Activated CD4-positive, alpha-beta memory T cell treated with anti-CD3 and anti-CD28 coated beads for 36 hours (primary cell): ENCODE data around the gene SAPCD2. TPM values are rescaled to one million over a fixed set of nuclear protein-coding genes. Genes with fewer than 3 reads are reported as not detected.
A peak's percentile ranks its signal among the peaks of the same experiment; 100 is the strongest.
"Not testable (repeated sequence)": the region's sequence is repeated elsewhere in the genome, so short reads cannot be mapped to it uniquely, and the experiment has no call there.

Source experiments
- CTCF ChIA-PET: fragments of 350-600 bp; sonication (Branson Sonifier 250); formaldehyde crosslinking; loops from one replicate; lab custom pipeline; 2021; ENCODE audit warnings: antibody characterized with exemption, inconsistent platforms; lab: Charles Lee
- POLR2A ChIA-PET: fragments of 350-600 bp; sonication (Branson Sonifier 250); formaldehyde crosslinking; loops from one replicate; lab custom pipeline; 2021; ENCODE audit warnings: antibody characterized with exemption; lab: Charles Lee
- DNase-seq: peaks from one replicate; pipeline ENCODE4 v3.0.0-alpha.2; 2020
- H3K27ac Mint-ChIP-seq: one replicate; pipeline ENCODE4 v1.8.0; 2021; ENCODE audit warnings: mixed read lengths
- H3K27me3 Mint-ChIP-seq: one replicate; pipeline ENCODE4 v1.8.0; 2021; ENCODE audit warnings: mixed read lengths
- H3K36me3 Mint-ChIP-seq: one replicate; pipeline ENCODE4 v1.8.0; 2021; ENCODE audit warnings: mixed read lengths
- H3K4me1 Mint-ChIP-seq: one replicate; pipeline ENCODE4 v1.8.0; 2021; ENCODE audit warnings: low read depth, mixed read lengths
- H3K4me3 Mint-ChIP-seq: one replicate; pipeline ENCODE4 v1.8.0; 2021; ENCODE audit warnings: mild to moderate bottlenecking, mixed read lengths
- H3K9me3 Mint-ChIP-seq: one replicate; pipeline ENCODE4 v1.8.0; 2021; ENCODE audit warnings: mixed read lengths
- intact Hi-C: fragments of 100-400 bp; cut with micrococcal nuclease; formaldehyde crosslinking; loops from one replicate; pipeline ENCODE4 v1.15.1; 2023
- total RNA-seq, 2 experiments: library from RNA; stranded (reverse); gene quantifications; one replicate each; pipeline ENCODE4 v1.2.3, GENCODE V29; 2021

The SAPCD2 gene
- total RNA-seq, 2 experiments from 2014 or later, result 6.4 to 6.6 TPM

GRCh38 chr9:137040568-137040967, 29.8 kb downstream of the SAPCD2 start:
- CTCF ChIA-PET, result no interaction called here
- Mint-ChIP-seq H3K36me3 (peaks cover 6% of the 10 kb centered on the region), H3K4me3 (no peak overlapping the region), H3K4me1 (peaks cover 6% of the 10 kb centered on the region), H3K27ac (no peak overlapping the region), H3K27me3 (peaks cover 10% of the 10 kb centered on the region), H3K9me3 (no peaks in the 10 kb centered on the region)
- DNase-seq, result no peak
- POLR2A ChIA-PET, result no interaction called here
- intact Hi-C loops, result no loop called here

GRCh38 chr9:137039611-137040366, 30.6 kb downstream of the SAPCD2 start:
- intact Hi-C loops, result loop anchor here (10.0 kb wide), 1 partner anchor 95 kb away; the partner anchor contains the start of genes C8G and FBXW5
- no peak for DNase-seq
- Mint-ChIP-seq H3K4me3 (no peak overlapping the region), H3K27me3 (peaks cover 5% of the 10 kb centered on the region), H3K4me1 (peaks cover 8% of the 10 kb centered on the region), H3K27ac (no peak overlapping the region), H3K36me3 (peaks cover 6% of the 10 kb centered on the region), H3K9me3 (no peaks in the 10 kb centered on the region)
- POLR2A ChIA-PET, result no interaction called here
- CTCF ChIA-PET, result interaction anchor here (1.0 to 5.8 kb wide), 2 partner anchors 13 to 27 kb away, joined by 4 to 56 read pairs; partner anchors contain the start of gene ABCA2

GRCh38 chr9:137038916-137039315, 31.4 kb downstream of the SAPCD2 start:
- Mint-ChIP-seq H3K4me1 (peaks cover 12% of the 10 kb centered on the region), H3K4me3 (no peak overlapping the region), H3K9me3 (no peaks in the 10 kb centered on the region), H3K36me3 (peaks cover 6% of the 10 kb centered on the region), H3K27me3 (peaks cover 2% of the 10 kb centered on the region), H3K27ac (no peak overlapping the region)
- POLR2A ChIA-PET, result no interaction called here
- CTCF ChIA-PET, result interaction anchor here (1.0 to 5.8 kb wide), 2 partner anchors 12 to 28 kb away, joined by 4 to 56 read pairs; partner anchors contain the start of gene ABCA2
- intact Hi-C loops, result loop anchor here (10.0 kb wide), 1 partner anchor 94 kb away; the partner anchor contains the start of genes C8G and FBXW5
- DNase-seq, result no peak

- intact Hi-C loops, result loop anchor here (10.0 kb wide), 1 partner anchor 93 kb away; the partner anchor contains the start of genes C8G and FBXW5
- H3K27me3 Mint-ChIP-seq, result no peaks in the 10 kb centered on the region
- DNase-seq, result no peak
- no peaks in the 10 kb centered on the region for H3K9me3 Mint-ChIP-seq
- H3K4me3 Mint-ChIP-seq, result no peak overlapping the region
- POLR2A ChIA-PET, result no interaction called here
- CTCF ChIA-PET, result interaction anchor here (0.9 to 5.8 kb wide), 5 partner anchors 10 to 90 kb away, joined by 3 to 56 read pairs (median 25); partner anchors contain the start of gene ABCA2
- peaks cover 6% of the 10 kb centered on the region for H3K36me3 Mint-ChIP-seq
- no peak overlapping the region for H3K27ac Mint-ChIP-seq
- H3K4me1 Mint-ChIP-seq, result peaks cover 22% of the 10 kb centered on the region
Observed at GRCh38 chr9:137037483-137037882, 32.9 kb downstream of the SAPCD2 start.

GRCh38 chr9:137037035-137037434, 33.3 kb downstream of the SAPCD2 start:
- POLR2A ChIA-PET, result no interaction called here
- peaks cover 26% of the 10 kb centered on the region for H3K4me1 Mint-ChIP-seq

GRCh38 chr9:137035937-137036336, 34.4 kb downstream of the SAPCD2 start:
- no peaks in the 10 kb centered on the region for H3K27me3 Mint-ChIP-seq
- no peak for DNase-seq
- H3K36me3 Mint-ChIP-seq, result peaks cover 6% of the 10 kb centered on the region
- no peaks in the 10 kb centered on the region for H3K9me3 Mint-ChIP-seq
- ChIA-PET CTCF (interaction anchor here (0.6 to 5.8 kb wide), 44 partner anchors 8 to 276 kb away, joined by 3 to 56 read pairs (median 8); partner anchors contain the start of genes ABCA2, AJM1, CLIC3 and MAN1B1), POLR2A (interaction anchor here (1.1 to 1.6 kb wide), 2 partner anchors 61 to 92 kb away, joined by 3 to 4 read pairs; partner anchors contain the start of gene FBXW5)
- no peak overlapping the region for H3K4me3 Mint-ChIP-seq
- no peak overlapping the region for H3K27ac Mint-ChIP-seq
- intact Hi-C loops, result loop anchor here (1.0 to 10.0 kb wide), 2 partner anchors 91 to 249 kb away; partner anchors contain the start of genes C8G and FBXW5
- H3K4me1 Mint-ChIP-seq, result peaks cover 33% of the 10 kb centered on the region

More at GRCh38 chr9:137037035-137037434, 33.3 kb downstream of the SAPCD2 start:
- no peaks in the 10 kb centered on the region for H3K9me3 Mint-ChIP-seq
- CTCF ChIA-PET, result interaction anchor here (1.0 to 5.8 kb wide), 6 partner anchors 10 to 89 kb away, joined by 4 to 56 read pairs (median 28); partner anchors contain the start of gene ABCA2
- intact Hi-C loops, result loop anchor here (10.0 kb wide), 1 partner anchor 92 kb away; the partner anchor contains the start of genes C8G and FBXW5
- no peak overlapping the region for H3K4me3 Mint-ChIP-seq
- DNase-seq, result no peak
- H3K27ac Mint-ChIP-seq, result no peak overlapping the region
- H3K36me3 Mint-ChIP-seq, result peaks cover 6% of the 10 kb centered on the region
- no peaks in the 10 kb centered on the region for H3K27me3 Mint-ChIP-seq

GRCh38 chr9:137035507-137035834, 34.9 kb downstream of the SAPCD2 start:
- H3K27me3 Mint-ChIP-seq, result no peaks in the 10 kb centered on the region
- intact Hi-C loops, result loop anchor here (1.0 to 10.0 kb wide), 2 partner anchors 91 to 248 kb away; partner anchors contain the start of genes C8G and FBXW5
- H3K4me1 Mint-ChIP-seq, result peaks cover 37% of the 10 kb centered on the region
- H3K36me3 Mint-ChIP-seq, result peaks cover 6% of the 10 kb centered on the region
- no peak for DNase-seq
- no peaks in the 10 kb centered on the region for H3K9me3 Mint-ChIP-seq
- H3K27ac Mint-ChIP-seq, result no peak overlapping the region
- CTCF ChIA-PET, result interaction anchor here (0.6 to 5.8 kb wide), 59 partner anchors 8 to 327 kb away, joined by 3 to 56 read pairs (median 5); partner anchors contain the start of genes ABCA2, AJM1, ANAPC2 and CLIC3
- POLR2A ChIA-PET, result interaction anchor here (0.9 to 1.6 kb wide), 6 partner anchors 9 to 228 kb away, joined by 3 to 12 read pairs (median 4); partner anchors contain the start of genes FBXW5 and PAXX
- no peak overlapping the region for H3K4me3 Mint-ChIP-seq

GRCh38 chr9:137034709-137035506, 35.4 kb downstream of the SAPCD2 start:
- Mint-ChIP-seq H3K4me1 (peaks cover 43% of the 10 kb centered on the region), H3K27me3 (no peaks in the 10 kb centered on the region), H3K9me3 (no peaks in the 10 kb centered on the region), H3K36me3 (peaks cover 6% of the 10 kb centered on the region), H3K4me3 (peak overlapping the region; percentile 61), H3K27ac (peak overlapping the region; percentile 89)
- peak; percentile 93 for DNase-seq
- ChIA-PET POLR2A (interaction anchor here (0.6 to 1.6 kb wide), 7 partner anchors 9 to 228 kb away, joined by 3 to 12 read pairs (median 4); partner anchors contain the start of genes FBXW5 and PAXX), CTCF (interaction anchor here (0.6 to 5.8 kb wide), 62 partner anchors 8 to 327 kb away, joined by 3 to 56 read pairs (median 5); partner anchors contain the start of genes ABCA2, AJM1, ANAPC2 and CLIC3)
- intact Hi-C loops, result loop anchor here (1.0 to 10.0 kb wide), 3 partner anchors 38 to 248 kb away; partner anchors contain the start of genes C8G, CLIC3 and FBXW5

- peak overlapping the region; percentile 61 for H3K4me3 Mint-ChIP-seq
- ChIA-PET POLR2A (interaction anchor here (0.6 to 1.6 kb wide), 6 partner anchors 34 to 227 kb away, joined by 3 to 12 read pairs (median 4); partner anchors contain the start of genes FBXW5 and PAXX), CTCF (interaction anchor here (0.6 to 5.8 kb wide), 46 partner anchors 7 to 326 kb away, joined by 3 to 56 read pairs (median 8); partner anchors contain the start of genes ABCA2, AJM1, ANAPC2 and CLIC3)
- no peaks in the 10 kb centered on the region for H3K9me3 Mint-ChIP-seq
- DNase-seq, result no peak
- intact Hi-C loops, result loop anchor here (5.0 to 10.0 kb wide), 2 partner anchors 37 to 89 kb away; partner anchors contain the start of genes C8G, CLIC3 and FBXW5
- peaks cover 5% of the 10 kb centered on the region for H3K36me3 Mint-ChIP-seq
- H3K4me1 Mint-ChIP-seq, result peaks cover 50% of the 10 kb centered on the region
- H3K27me3 Mint-ChIP-seq, result no peaks in the 10 kb centered on the region
- peak overlapping the region; percentile 89 for H3K27ac Mint-ChIP-seq
Observed at GRCh38 chr9:137034039-137034708, 36.2 kb downstream of the SAPCD2 start.

GRCh38 chr9:137033481-137033880, 36.9 kb downstream of the SAPCD2 start:
- peaks cover 54% of the 10 kb centered on the region for H3K4me1 Mint-ChIP-seq
- intact Hi-C loops, result loop anchor here (5.0 to 10.0 kb wide), 2 partner anchors 36 to 89 kb away; partner anchors contain the start of genes C8G, CLIC3 and FBXW5
- ChIA-PET CTCF (interaction anchor here (2.5 to 3.9 kb wide), 4 partner anchors 13 to 190 kb away, joined by 10 to 49 read pairs (median 28); partner anchors contain the start of genes AJM1 and NPDC1), POLR2A (interaction anchor here (0.9 kb wide), 1 partner anchor 62 kb away, joined by 4 read pairs; no protein-coding TSS in a partner anchor)
- DNase-seq, H3K4me3 Mint-ChIP-seq, H3K27ac Mint-ChIP-seq, H3K36me3 Mint-ChIP-seq, H3K27me3 Mint-ChIP-seq, H3K9me3 Mint-ChIP-seq: not testable (repeated sequence)
